ENCODE data around the gene RBMXL3.

RBMXL3 gene

GRCh38 chrX:115233497-115234455, 44.6 kb downstream of the RBMXL3 start, which contains the start of gene LRCH2:
LRCH2 (minus strand) TSS chrX:115234096; CDS start chrX:115234041, 55 bp downstream.
- no peak for DNase-seq (ENCODE audit: low spot score)

- no peak for DNase-seq (ENCODE audit: low spot score)
These were observed 45.3 kb downstream of the RBMXL3 start for GRCh38 chrX:115234461-115234860.

GRCh38 chrX:115236560-115236959, 47.4 kb downstream of the RBMXL3 start:
- DNase-seq (ENCODE audit: low spot score) = no peak

- no peak for DNase-seq (ENCODE audit: low spot score)
These were observed 47.8 kb downstream of the RBMXL3 start for GRCh38 chrX:115237056-115237455.

Measured in LoVo (cell line).